OCI-LY1 (cell line): ENCODE measurements around the gene CPA4.
"Not testable (repeated sequence)": the region's sequence is repeated elsewhere in the genome, so short reads cannot be mapped to it uniquely, and the experiment has no call there.

Experiments
- H2AFZ ChIP-seq: fragments of 200-600 bp; sonication (generic), shearing (Covaris generic); 2 replicates; pipeline ENCODE4 v1.6.0; 2014; ENCODE audit warnings: antibody characterized with exemption, mild to moderate bottlenecking, low read length
- H3F3A ChIP-seq: fragments of 200-600 bp; sonication (generic), shearing (Covaris generic); 2 replicates; pipeline ENCODE4 v1.6.0; 2014; ENCODE audit warnings: mild to moderate bottlenecking, antibody characterized with exemption, low read length, moderate library complexity; ENCODE audit not compliant: insufficient read depth
- H3K27ac ChIP-seq: fragments of 200-600 bp; sonication (generic); 2 replicates; pipeline ENCODE4 v1.5.1; 2014; ENCODE audit warnings: low read length, mixed run types, mild to moderate bottlenecking, low read depth; ENCODE audit not compliant: poor library complexity, severe bottlenecking
- H3K27me3 ChIP-seq: fragments of 200-600 bp; sonication (generic); 2 replicates; pipeline ENCODE4 v1.6.0; 2014; ENCODE audit warnings: antibody characterized with exemption, mild to moderate bottlenecking, low read length, moderate library complexity; ENCODE audit not compliant: insufficient read depth
- H3K36me3 ChIP-seq: fragments of 200-600 bp; sonication (generic); 2 replicates; pipeline ENCODE4 v1.6.1; 2014; ENCODE audit warnings: mild to moderate bottlenecking, antibody characterized with exemption, low read length, moderate library complexity, mixed read lengths; ENCODE audit not compliant: insufficient read depth
- H3K4me1 ChIP-seq: fragments of 200-600 bp; sonication (generic); 2 replicates; pipeline ENCODE4 v1.5.1; 2014; ENCODE audit warnings: mild to moderate bottlenecking, low read length, moderate library complexity; ENCODE audit not compliant: insufficient read depth, severe bottlenecking
- H3K4me2 ChIP-seq: fragments of 200-600 bp; sonication (generic), shearing (Covaris generic); 2 replicates; pipeline ENCODE4 v1.6.1; 2014; ENCODE audit warnings: low read length
- H3K4me3 ChIP-seq: fragments of 200-600 bp; sonication (generic); 2 replicates; pipeline ENCODE4 v1.5.1; 2014; ENCODE audit warnings: low read length, low read depth, mild to moderate bottlenecking, mixed read lengths; ENCODE audit not compliant: poor library complexity, severe bottlenecking
- H3K79me2 ChIP-seq: fragments of 200-600 bp; shearing (Covaris generic); 2 replicates; pipeline ENCODE4 v1.6.1; 2016; ENCODE audit warnings: mixed run types, low read length, mixed read lengths; ENCODE audit not compliant: insufficient read depth
- H3K9ac ChIP-seq: fragments of 200-600 bp; sonication (generic), shearing (Covaris generic); 2 replicates; pipeline ENCODE4 v1.6.1; 2014; ENCODE audit warnings: mild to moderate bottlenecking, low read length, mixed read lengths
- H3K9me2 ChIP-seq: fragments of 200-600 bp; sonication (generic), shearing (Covaris generic); 2 replicates; pipeline ENCODE4 v1.6.1; 2014; ENCODE audit warnings: low read depth, mild to moderate bottlenecking, low read length, mixed read lengths
- H3K9me3 ChIP-seq: fragments of 200-600 bp; shearing (Covaris generic); 2 replicates; pipeline ENCODE4 v1.6.1; 2014; ENCODE audit warnings: low read length, mixed read lengths
- H4K20me1 ChIP-seq: fragments of 200-600 bp; sonication (generic), shearing (Covaris generic); 2 replicates; pipeline ENCODE4 v1.6.0; 2016; ENCODE audit warnings: mild to moderate bottlenecking, low read length; ENCODE audit not compliant: insufficient read depth
- EZH2 ChIP-seq: fragments of 200-600 bp; sonication (generic), shearing (Covaris generic); IDR thresholded peaks from 2 replicates; pipeline ENCODE4 v1.8.0; 2017; ENCODE audit warnings: borderline replicate concordance, mixed run types, mild to moderate bottlenecking, antibody characterized with exemption, low read length, moderate library complexity, mixed read lengths
- TF ChIP-seq, protein P1 (sequence below): fragments of 200-600 bp; sonication (generic), shearing (Covaris generic); IDR thresholded peaks from 2 replicates; pipeline ENCODE4 v1.5.1; 2017; ENCODE audit warnings: mild to moderate bottlenecking, antibody characterized with exemption, low read length, moderate library complexity, mixed read lengths

The CPA4 gene

DNA sequence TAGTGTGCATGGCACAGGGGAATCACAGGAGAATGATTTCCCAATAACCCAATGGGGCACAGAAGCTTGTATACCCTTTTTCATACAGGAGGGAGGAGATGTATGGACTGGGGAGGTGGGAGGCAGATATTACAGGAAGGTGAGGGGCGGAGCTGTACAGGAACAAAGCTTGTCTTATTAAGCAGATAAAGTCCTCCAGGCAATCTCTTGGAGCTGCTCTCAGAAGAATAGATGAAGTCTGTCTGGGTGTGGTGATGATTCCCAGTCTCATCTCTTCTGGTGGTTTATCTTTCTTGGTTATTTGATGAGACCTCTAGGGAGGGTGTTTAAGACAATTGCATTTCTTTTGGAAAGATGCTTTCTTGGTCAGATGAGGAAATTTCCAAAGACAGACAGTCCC, 26.6 kb downstream of the CPA4 start:
- Histone ChIP-seq H3K4me1 (no peaks in the 10 kb centered on the region), H3K27me3 (peaks cover 27% of the 10 kb centered on the region; the same call in 1 of the 2 replicates), H3F3A (no peaks in the 10 kb centered on the region), H3K79me2 (no peaks in the 10 kb centered on the region), H3K4me2 (no peak overlapping the region), H3K9me2 (no peaks in the 10 kb centered on the region), H3K9ac (no peak overlapping the region), H2AFZ (no peak overlapping the region), H4K20me1 (no peaks in the 10 kb centered on the region), H3K9me3 (0 out of 2 replicates have a peak, but pooled peaks cover 4% of the 10 kb centered on the region), H3K36me3 (no peaks in the 10 kb centered on the region; the same call in 1 of the 2 replicates), H3K27ac (no peak overlapping the region), H3K4me3 (no peak overlapping the region)
- TF ChIP-seq EZH2 = no peak
- TF ChIP-seq, protein P1, sequence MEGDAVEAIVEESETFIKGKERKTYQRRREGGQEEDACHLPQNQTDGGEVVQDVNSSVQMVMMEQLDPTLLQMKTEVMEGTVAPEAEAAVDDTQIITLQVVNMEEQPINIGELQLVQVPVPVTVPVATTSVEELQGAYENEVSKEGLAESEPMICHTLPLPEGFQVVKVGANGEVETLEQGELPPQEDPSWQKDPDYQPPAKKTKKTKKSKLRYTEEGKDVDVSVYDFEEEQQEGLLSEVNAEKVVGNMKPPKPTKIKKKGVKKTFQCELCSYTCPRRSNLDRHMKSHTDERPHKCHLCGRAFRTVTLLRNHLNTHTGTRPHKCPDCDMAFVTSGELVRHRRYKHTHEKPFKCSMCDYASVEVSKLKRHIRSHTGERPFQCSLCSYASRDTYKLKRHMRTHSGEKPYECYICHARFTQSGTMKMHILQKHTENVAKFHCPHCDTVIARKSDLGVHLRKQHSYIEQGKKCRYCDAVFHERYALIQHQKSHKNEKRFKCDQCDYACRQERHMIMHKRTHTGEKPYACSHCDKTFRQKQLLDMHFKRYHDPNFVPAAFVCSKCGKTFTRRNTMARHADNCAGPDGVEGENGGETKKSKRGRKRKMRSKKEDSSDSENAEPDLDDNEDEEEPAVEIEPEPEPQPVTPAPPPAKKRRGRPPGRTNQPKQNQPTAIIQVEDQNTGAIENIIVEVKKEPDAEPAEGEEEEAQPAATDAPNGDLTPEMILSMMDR = no peak

- not testable (repeated sequence) for H3K4me3 ChIP-seq
Measured at GRCh38 chr7:130321542-130322229, 28.7 kb downstream of the CPA4 start.

GRCh38 chr7:130322615-130323014, 29.7 kb downstream of the CPA4 start:
- TF ChIP-seq, protein P1 = no peak
- no peak for TF ChIP-seq EZH2
- Histone ChIP-seq H3K9ac (no peak overlapping the region), H2AFZ (no peak overlapping the region), H3K4me1 (no peaks in the 10 kb centered on the region), H4K20me1 (no peaks in the 10 kb centered on the region), H3K36me3 (no peaks in the 10 kb centered on the region; the same call in 1 of the 2 replicates), H3K9me3 (0 out of 2 replicates have a peak, but pooled peaks cover 4% of the 10 kb centered on the region), H3F3A (no peaks in the 10 kb centered on the region), H3K4me3 (no peak overlapping the region), H3K27me3 (peaks cover 9% of the 10 kb centered on the region; the same call in 1 of the 2 replicates), H3K27ac (no peak overlapping the region), H3K9me2 (no peaks in the 10 kb centered on the region), H3K4me2 (no peak overlapping the region), H3K79me2 (no peaks in the 10 kb centered on the region)

More at GRCh38 chr7:130321542-130322229, 28.7 kb downstream of the CPA4 start:
- not testable (repeated sequence) for H2AFZ ChIP-seq, H3K9me2 ChIP-seq, H3K36me3 ChIP-seq, H3K4me1 ChIP-seq, H3K4me2 ChIP-seq, H3K9me3 ChIP-seq, H3K27ac ChIP-seq, H3K9ac ChIP-seq, H3K79me2 ChIP-seq, H4K20me1 ChIP-seq, H3F3A ChIP-seq
- H3K27me3 ChIP-seq = peaks cover 16% of the 10 kb centered on the region; the same call in 1 of the 2 replicates
